Cardiac fibroblast (primary cell): ENCODE results near the gene NALCN.

Experiments used
- DNase-seq, 2 donors: peaks; one replicate each; pipeline versions ENCODE4 v3.0.0 to v3.0.0-alpha.2; 2010; ENCODE audit warnings: low read depth in 2 of 2
- H3K4me3 ChIP-seq, 2 donors: replicated peaks in 1 of 2; 1 replicate in 1 of 2; 2 replicates in 1 of 2; pipeline ENCODE4 v1.5.1; 2011; ENCODE audit warnings: low read depth in 2 of 2, low read length in 2 of 2, mild to moderate bottlenecking in 2 of 2, moderate library complexity in 1 of 2
- TF ChIP-seq, protein P1 (sequence below): IDR thresholded peaks from one replicate; pipeline ENCODE4 v1.5.1; 2011; ENCODE audit warnings: low read depth, mild to moderate bottlenecking, low read length, inconsistent platforms

Gene NALCN

DNA sequence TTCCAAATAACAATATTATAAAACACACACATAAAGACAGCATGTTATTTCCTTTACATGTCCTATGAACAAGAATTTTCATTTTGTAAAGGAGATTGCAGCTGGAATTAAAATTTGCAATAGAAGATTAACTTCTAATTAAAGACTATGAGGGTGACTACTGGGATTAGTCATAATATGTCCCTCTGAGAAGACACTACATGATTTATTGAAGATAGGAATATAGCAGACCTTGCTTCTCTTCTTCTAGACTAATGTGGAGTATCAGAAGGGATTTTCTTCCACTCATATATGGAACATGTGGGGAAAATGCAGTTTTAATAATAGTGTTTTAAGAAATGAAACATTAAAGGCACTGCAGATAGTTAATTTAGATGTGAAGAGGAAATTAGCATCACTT is 177.8 kb downstream of the NALCN start:
- H3K4me3 ChIP-seq = no peak overlapping the region
- DNase-seq = no peak
- TF ChIP-seq, protein P1, sequence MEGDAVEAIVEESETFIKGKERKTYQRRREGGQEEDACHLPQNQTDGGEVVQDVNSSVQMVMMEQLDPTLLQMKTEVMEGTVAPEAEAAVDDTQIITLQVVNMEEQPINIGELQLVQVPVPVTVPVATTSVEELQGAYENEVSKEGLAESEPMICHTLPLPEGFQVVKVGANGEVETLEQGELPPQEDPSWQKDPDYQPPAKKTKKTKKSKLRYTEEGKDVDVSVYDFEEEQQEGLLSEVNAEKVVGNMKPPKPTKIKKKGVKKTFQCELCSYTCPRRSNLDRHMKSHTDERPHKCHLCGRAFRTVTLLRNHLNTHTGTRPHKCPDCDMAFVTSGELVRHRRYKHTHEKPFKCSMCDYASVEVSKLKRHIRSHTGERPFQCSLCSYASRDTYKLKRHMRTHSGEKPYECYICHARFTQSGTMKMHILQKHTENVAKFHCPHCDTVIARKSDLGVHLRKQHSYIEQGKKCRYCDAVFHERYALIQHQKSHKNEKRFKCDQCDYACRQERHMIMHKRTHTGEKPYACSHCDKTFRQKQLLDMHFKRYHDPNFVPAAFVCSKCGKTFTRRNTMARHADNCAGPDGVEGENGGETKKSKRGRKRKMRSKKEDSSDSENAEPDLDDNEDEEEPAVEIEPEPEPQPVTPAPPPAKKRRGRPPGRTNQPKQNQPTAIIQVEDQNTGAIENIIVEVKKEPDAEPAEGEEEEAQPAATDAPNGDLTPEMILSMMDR = no peak

DNA sequence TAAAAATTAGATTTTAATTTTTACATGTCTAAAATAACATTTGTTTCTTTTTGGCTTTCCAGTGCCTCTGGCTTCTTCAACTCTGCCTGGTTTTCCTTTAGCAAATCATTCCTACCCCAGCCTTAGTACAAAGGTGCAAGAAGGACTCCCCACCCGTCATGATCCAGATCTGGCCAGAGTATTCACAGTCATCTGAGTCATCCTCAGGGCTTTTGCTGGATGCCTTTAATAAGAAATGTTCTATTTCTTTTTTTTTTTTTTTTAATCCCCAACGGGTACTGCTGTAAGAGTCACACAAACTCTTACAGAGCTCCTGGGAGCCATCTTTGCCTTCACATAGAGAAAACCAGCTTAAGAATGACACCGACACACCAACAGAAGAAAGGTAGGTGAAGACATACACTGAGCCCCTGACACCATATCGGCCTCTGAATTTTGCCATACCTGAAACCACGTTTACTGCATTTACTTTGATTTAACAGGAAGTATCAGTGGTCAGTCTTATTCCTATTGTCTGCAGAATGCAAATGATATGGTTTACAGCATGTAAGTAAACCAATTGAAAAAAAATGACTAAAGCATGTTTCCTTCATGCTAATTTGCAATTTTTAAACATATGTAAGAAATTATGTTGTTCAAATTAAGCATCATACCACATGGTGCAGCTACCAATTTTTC is 184.4 kb downstream of the NALCN start:
- peak in 1 of 2 donors; percentile 75 for DNase-seq
- TF ChIP-seq, protein P1 = no peak
- H3K4me3 ChIP-seq = no peak overlapping the region

DNA sequence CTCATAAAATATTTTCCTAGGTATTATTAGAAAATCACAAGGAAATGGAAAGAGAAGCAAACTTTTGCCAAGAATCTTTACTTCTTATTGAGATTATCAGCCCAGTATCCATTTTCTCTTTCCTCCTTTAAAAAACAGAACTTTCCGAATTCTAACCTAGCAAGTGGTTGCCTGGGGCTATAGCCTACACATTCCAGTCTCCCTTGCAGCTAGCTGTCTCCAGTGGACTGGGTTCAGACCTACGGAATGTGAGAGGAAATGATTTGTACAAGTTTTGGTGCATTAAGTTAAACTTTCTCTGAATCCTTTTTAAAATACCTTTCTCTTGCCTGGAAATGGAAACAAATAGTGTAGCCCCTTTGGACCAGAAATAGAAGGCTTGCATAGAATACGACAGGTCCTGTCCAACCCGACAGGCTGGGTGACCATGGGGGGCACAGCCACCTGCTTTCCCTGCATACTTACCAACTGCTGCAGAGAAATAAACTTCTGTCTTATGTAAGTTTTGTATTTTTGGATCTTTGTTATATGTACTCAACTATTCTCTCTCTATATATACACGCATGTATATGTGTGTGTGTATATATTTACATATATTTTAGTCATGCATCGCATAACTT is 185.9 kb downstream of the NALCN start:
- TF ChIP-seq, protein P1 = no peak
- no peak overlapping the region for H3K4me3 ChIP-seq
- DNase-seq = no peak

DNA sequence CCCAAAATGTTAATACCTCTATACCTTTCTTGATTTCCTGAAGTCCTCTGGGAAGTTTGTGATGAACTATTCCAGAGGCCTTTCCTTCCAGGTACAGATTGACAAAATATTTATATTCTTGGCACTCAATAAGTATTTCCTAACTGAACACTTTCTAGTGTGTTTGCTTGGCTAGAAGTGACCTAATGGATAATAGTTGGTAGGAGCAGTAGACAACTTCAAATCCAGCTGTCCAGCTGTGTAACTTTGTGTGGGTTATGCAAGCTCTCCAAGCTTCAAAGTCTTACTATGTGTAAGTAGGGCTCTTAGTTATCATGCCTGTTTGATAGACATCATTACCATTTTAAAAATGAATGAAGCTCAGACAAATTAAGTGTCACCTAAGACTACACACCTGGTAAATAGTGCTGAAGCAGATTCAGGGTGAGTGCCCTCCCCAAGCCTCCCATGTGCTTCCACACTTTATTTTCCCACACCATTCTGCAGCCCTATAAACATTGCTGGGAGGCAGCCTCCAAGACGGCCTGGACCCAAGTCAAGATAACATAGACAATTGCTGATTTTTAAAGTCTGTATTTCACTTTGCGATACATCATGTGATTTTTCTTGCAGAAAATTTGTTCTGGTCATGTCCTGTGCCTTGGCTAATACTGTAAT is 196.6 kb downstream of the NALCN start:
- DNase-seq = no peak
- TF ChIP-seq, protein P1 = no peak
- no peak overlapping the region for H3K4me3 ChIP-seq

DNA sequence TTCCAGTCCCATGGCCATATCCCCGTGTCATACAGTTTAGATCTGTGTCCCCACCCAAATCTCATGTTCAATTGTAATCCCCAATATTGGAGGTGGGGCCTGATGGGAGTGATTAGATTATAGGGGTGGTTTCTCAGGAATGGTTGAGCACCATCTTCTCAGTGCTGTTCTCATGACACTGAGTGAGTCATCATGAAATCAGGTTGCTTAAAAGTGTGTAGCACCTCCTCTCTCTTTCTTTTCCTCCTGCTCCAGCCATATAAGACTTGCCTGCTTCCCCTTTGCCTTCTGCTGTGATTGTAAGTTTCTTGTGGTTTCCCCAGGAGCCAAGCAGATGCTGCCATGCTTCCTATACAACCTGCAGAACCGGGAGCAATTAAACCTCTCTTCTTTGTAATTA is 197.8 kb downstream of the NALCN start:
- TF ChIP-seq, protein P1 = no peak
- peak in 1 of 2 donors; percentile 57 for DNase-seq
- no peak overlapping the region for H3K4me3 ChIP-seq

DNA sequence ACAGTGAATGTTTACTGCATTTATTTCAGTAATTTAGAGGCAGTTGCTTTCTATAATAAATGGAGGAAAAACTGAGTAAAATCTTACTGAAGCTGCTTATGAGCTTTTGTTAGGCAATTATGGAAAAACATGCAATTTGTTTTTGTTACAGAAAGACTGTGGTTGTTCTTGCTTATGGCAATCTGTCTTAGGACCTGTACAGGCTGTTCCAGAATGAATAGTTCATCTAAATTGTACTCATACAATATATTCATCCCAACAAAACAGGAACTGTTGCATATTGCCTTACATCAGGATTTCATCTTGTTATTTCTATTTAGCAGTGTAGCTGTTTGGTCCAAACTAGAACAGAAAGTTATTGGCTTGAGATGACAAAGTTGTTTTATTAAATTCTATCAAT is 199.2 kb downstream of the NALCN start:
- H3K4me3 ChIP-seq = no peak overlapping the region
- peak in 1 of 2 donors; percentile 41 for DNase-seq

More for the DNA sequence above, 199.2 kb downstream of the NALCN start:
- TF ChIP-seq, protein P1 = no peak
